CD14-positive monocyte (primary cell): ENCODE data around the gene CTU2. TPM values are rescaled to one million over a fixed set of nuclear protein-coding genes. Genes with fewer than 3 reads are reported as not detected.
"Not testable (repeated sequence)": the region's sequence is repeated elsewhere in the genome, so short reads cannot be mapped to it uniquely, and the experiment has no call there.

Experiments
- DNase-seq, 3 donors: peaks; one replicate each; pipeline ENCODE4 v3.0.0-alpha.2; 2011 to 2022
- H2AFZ ChIP-seq: 2 replicates; pipeline ENCODE4 v1.6.0; 2012; ENCODE audit warnings: mild to moderate bottlenecking, low read depth, low read length, inconsistent platforms; ENCODE audit not compliant: insufficient read depth, poor library complexity, severe bottlenecking
- H3K27ac ChIP-seq, 2 donors: 1 replicate in 1 of 2; 2 replicates in 1 of 2; pipeline ENCODE4 v1.5.1; 2012 to 2013; ENCODE audit warnings: low read length in 2 of 2, control low read depth in 1 of 2, inconsistent platforms in 1 of 2, low read depth in 1 of 2, mild to moderate bottlenecking in 1 of 2
- H3K27me3 ChIP-seq, 2 donors: one replicate each; pipeline versions ENCODE4 v1.6.0 to v1.6.1; 2011 to 2013; ENCODE audit warnings: low read length in 2 of 2; ENCODE audit not compliant: control insufficient read depth in 2 of 2, insufficient read depth in 2 of 2
- H3K36me3 ChIP-seq, 2 donors: replicated peaks in 1 of 2; 1 replicate in 1 of 2; 2 replicates in 1 of 2; pipeline versions ENCODE4 v1.5.1 to v1.6.1; 2012 to 2013; ENCODE audit warnings: low read length in 2 of 2, control low read depth in 1 of 2, inconsistent platforms in 1 of 2, mild to moderate bottlenecking in 1 of 2; ENCODE audit not compliant: insufficient read depth in 2 of 2, control insufficient read depth in 1 of 2
- H3K4me1 ChIP-seq, 2 donors: 1 replicate in 1 of 2; 2 replicates in 1 of 2; pipeline versions ENCODE4 v1.5.1 to v1.6.1; 2012 to 2013; ENCODE audit warnings: low read length in 2 of 2, control low read depth in 1 of 2, inconsistent platforms in 1 of 2, mild to moderate bottlenecking in 1 of 2, moderate library complexity in 1 of 2; ENCODE audit not compliant: insufficient read depth in 2 of 2, control insufficient read depth in 1 of 2
- H3K4me2 ChIP-seq: replicated peaks from 2 replicates; pipeline ENCODE3; 2012; ENCODE audit warnings: low read length, moderate library complexity, mild to moderate bottlenecking; ENCODE audit not compliant: poor library complexity, severe bottlenecking; ENCODE audit errors: extremely low read depth
- H3K4me3 ChIP-seq, 3 experiments: fragments of 200-600 bp in 1 of 3; sonication (generic) in 1 of 3; replicated peaks in 1 of 3; 1 replicate in 2 of 3; 2 replicates in 1 of 3; pipeline ENCODE4 v1.5.1; 2011 to 2013; ENCODE audit warnings: low read length in 3 of 3, mild to moderate bottlenecking in 3 of 3, control low read depth in 2 of 3, low read depth in 2 of 3, inconsistent platforms in 1 of 3, moderate library complexity in 1 of 3
- H3K79me2 ChIP-seq: 2 replicates; pipeline ENCODE4 v1.6.0; 2012; ENCODE audit warnings: mild to moderate bottlenecking, control low read depth, inconsistent platforms, low read length, moderate library complexity; ENCODE audit not compliant: insufficient read depth
- H3K9ac ChIP-seq: 2 replicates; pipeline ENCODE4 v1.6.0; 2017; ENCODE audit warnings: low read length, mild to moderate bottlenecking; ENCODE audit not compliant: insufficient read depth, poor library complexity, severe bottlenecking
- H3K9me3 ChIP-seq, 2 donors: replicated peaks in 1 of 2; 1 replicate in 1 of 2; 2 replicates in 1 of 2; pipeline versions ENCODE4 v1.5.1 to v1.6.1; 2012 to 2013; ENCODE audit warnings: low read length in 2 of 2, control low read depth in 1 of 2; ENCODE audit not compliant: control insufficient read depth in 1 of 2, insufficient read depth in 1 of 2
- H4K20me1 ChIP-seq: 2 replicates; pipeline ENCODE4 v1.6.0; 2012; ENCODE audit warnings: mild to moderate bottlenecking, low read length, control low read depth, moderate library complexity; ENCODE audit not compliant: insufficient read depth
- H3K27ac Mint-ChIP-seq, 7 donors: one replicate each; pipeline ENCODE4 v1.8.0; 2020; ENCODE audit warnings: mild to moderate bottlenecking in 7 of 7, mixed read lengths in 7 of 7, moderate library complexity in 6 of 7, inconsistent platforms in 2 of 7
- H3K27me3 Mint-ChIP-seq, 3 donors: one replicate each; pipeline ENCODE4 v1.8.0; 2021 to 2022; ENCODE audit warnings: low read depth in 3 of 3, mild to moderate bottlenecking in 3 of 3, mixed read lengths in 3 of 3, moderate library complexity in 3 of 3, inconsistent platforms in 1 of 3
- H3K36me3 Mint-ChIP-seq, 2 donors: one replicate each; pipeline ENCODE4 v1.8.0; 2020; ENCODE audit warnings: mixed read lengths in 2 of 2, inconsistent platforms in 1 of 2, mild to moderate bottlenecking in 1 of 2
- H3K4me1 Mint-ChIP-seq: one replicate; pipeline ENCODE4 v1.8.0; 2020; ENCODE audit warnings: mild to moderate bottlenecking, mixed read lengths
- H3K4me3 Mint-ChIP-seq, 2 donors: one replicate each; pipeline ENCODE4 v1.8.0; 2020; ENCODE audit warnings: mild to moderate bottlenecking in 2 of 2, mixed read lengths in 2 of 2, moderate library complexity in 1 of 2
- H3K9me3 Mint-ChIP-seq, 7 donors: one replicate each; pipeline ENCODE4 v1.8.0; 2020 to 2022; ENCODE audit warnings: mixed read lengths in 7 of 7, mild to moderate bottlenecking in 6 of 7, moderate library complexity in 6 of 7, inconsistent platforms in 2 of 7
- WGBS: methylation state at CpG from one replicate; pipeline ENCODE4 v1.1.5; 2013; ENCODE audit warnings: missing lambda C conversion rate; ENCODE audit not compliant: insufficient coverage; 5-methylcytosine and 5-hydroxymethylcytosine counted together
- intact Hi-C, 2 donors: fragments of 100-400 bp; cut with micrococcal nuclease; formaldehyde crosslinking; loops; one replicate each; pipeline versions ENCODE4 v1.15.0 to v1.15.1; 2023
- polyA plus RNA-seq, 3 donors: library from polyadenylated mRNA; depleted of rRNA in 1 of 3; unstranded in 2 of 3; stranded (reverse) in 1 of 3; fragments of 300-500 nt in 2 of 3; fragments of >200 nt in 1 of 3; fragmentation: Illumina TruSeq in 2 of 3; gene quantifications; 1 replicate in 2 of 3; 2 replicates in 1 of 3; pipeline ENCODE4 v1.2.3, GENCODE V29; 2012 to 2021
- TF ChIP-seq, protein P1 (sequence below): fragments of 200-600 bp; IDR thresholded peaks from one replicate; pipeline ENCODE4 v1.8.0; 2022; ENCODE audit warnings: antibody characterized with exemption, mild to moderate bottlenecking

The CTU2 gene
- polyA plus RNA-seq, 3 donors, result 5.9 to 10.3 (median 7.5) TPM

DNA sequence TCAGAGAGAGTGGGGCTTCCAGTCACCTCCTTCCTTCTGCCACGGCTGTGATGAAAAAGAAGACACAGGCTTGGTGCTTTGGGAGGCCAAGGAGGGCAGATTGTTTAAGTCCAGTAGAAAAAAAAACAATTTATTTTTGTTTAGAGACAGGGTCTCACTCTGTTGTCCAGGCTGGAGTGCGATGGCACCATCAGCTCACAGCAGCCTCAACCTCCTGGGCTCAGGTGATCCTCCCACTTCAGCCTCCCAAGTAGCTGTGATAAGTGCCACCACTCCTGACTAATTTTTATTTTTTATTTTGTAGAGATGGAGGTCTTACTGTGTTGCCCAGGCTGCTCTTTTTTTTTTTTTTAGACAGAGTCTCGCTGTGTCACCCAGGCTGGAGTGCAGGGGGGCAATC, 40.7 kb upstream of the CTU2 start:
- Mint-ChIP-seq H3K9me3 (peaks cover 0 to 2% (median 0%) of the 10 kb centered on the region in 7 donors), H3K36me3 (peaks cover 5 to 18% of the 10 kb centered on the region in 2 donors), H3K4me1 (peaks cover 19% of the 10 kb centered on the region), H3K27ac (no peak overlapping the region), H3K27me3 (peaks cover under 1 to 3% (median 2%) of the 10 kb centered on the region in 3 donors), H3K4me3 (no peak overlapping the region)
- peaks cover 6% of the 10 kb centered on the region for H3K79me2 ChIP-seq
- H2AFZ ChIP-seq, result no peak overlapping the region
- H3K36me3 ChIP-seq, result no peaks in the 10 kb centered on the region
- no peaks in the 10 kb centered on the region for H4K20me1 ChIP-seq
- no peak overlapping the region for H3K4me3 ChIP-seq
- H3K27me3 ChIP-seq, result no peaks in the 10 kb centered on the region
- peaks cover 20 to 21% of the 10 kb centered on the region in 2 donors for H3K4me1 ChIP-seq
- intact Hi-C loops, result loop anchor here (2.0 to 10.0 kb wide), 2 partner anchors 13 to 91 kb away; partner anchors contain the start of gene ZC3H18 (in 1 of the 2)
- H3K27ac ChIP-seq, result no peak overlapping the region
- no peaks in the 10 kb centered on the region for H3K9me3 ChIP-seq
- TF ChIP-seq, protein P1, sequence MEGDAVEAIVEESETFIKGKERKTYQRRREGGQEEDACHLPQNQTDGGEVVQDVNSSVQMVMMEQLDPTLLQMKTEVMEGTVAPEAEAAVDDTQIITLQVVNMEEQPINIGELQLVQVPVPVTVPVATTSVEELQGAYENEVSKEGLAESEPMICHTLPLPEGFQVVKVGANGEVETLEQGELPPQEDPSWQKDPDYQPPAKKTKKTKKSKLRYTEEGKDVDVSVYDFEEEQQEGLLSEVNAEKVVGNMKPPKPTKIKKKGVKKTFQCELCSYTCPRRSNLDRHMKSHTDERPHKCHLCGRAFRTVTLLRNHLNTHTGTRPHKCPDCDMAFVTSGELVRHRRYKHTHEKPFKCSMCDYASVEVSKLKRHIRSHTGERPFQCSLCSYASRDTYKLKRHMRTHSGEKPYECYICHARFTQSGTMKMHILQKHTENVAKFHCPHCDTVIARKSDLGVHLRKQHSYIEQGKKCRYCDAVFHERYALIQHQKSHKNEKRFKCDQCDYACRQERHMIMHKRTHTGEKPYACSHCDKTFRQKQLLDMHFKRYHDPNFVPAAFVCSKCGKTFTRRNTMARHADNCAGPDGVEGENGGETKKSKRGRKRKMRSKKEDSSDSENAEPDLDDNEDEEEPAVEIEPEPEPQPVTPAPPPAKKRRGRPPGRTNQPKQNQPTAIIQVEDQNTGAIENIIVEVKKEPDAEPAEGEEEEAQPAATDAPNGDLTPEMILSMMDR, result no peak
- H3K9ac ChIP-seq, result no peak overlapping the region
- 100% methylated on average over 1 of the region's 3 CpGs for WGBS
- no peak overlapping the region for H3K4me2 ChIP-seq
- DNase-seq, result no peak

DNA sequence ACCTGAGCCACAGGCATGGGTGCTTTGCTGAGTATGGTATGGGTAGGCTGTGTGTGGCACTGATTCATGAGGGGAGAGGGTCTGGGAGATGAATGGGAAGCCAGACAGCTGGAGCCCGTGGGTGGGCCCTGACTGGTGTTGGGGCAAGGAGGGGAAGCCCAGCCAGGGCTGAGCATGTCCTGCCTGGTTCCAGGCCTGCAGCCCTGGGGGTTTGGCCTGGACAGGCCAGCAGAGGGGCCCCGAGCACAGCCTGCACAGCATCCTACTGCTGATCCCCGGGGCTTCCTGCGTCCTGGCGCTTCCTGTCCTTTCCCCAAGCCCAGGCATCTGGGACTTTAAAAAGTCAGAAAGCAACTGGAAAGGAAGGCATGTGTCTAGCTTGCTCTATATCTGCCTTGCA, 38.8 kb upstream of the CTU2 start:
- intact Hi-C loops, result loop anchor here in 1 of 2 donors (10.0 kb wide), 1 partner anchor 93 kb away; the partner anchor contains the start of gene ZC3H18
- Histone ChIP-seq H3K27ac (no peak overlapping the region), H3K79me2 (peaks cover 2% of the 10 kb centered on the region), H3K9ac (no peak overlapping the region), H3K4me3 (no peak overlapping the region), H3K27me3 (no peaks in the 10 kb centered on the region), H2AFZ (no peak overlapping the region), H3K4me1 (peaks cover 11 to 14% of the 10 kb centered on the region in 2 donors), H4K20me1 (no peaks in the 10 kb centered on the region), H3K9me3 (no peaks in the 10 kb centered on the region), H3K4me2 (no peak overlapping the region), H3K36me3 (no peaks in the 10 kb centered on the region)
- Mint-ChIP-seq H3K9me3 (peaks cover 0 to 2% (median 0%) of the 10 kb centered on the region in 7 donors), H3K4me1 (peaks cover 6% of the 10 kb centered on the region), H3K27me3 (peaks cover 0 to 5% (median 2%) of the 10 kb centered on the region in 3 donors), H3K4me3 (no peak overlapping the region), H3K27ac (peak overlapping the region in 1 of 7 donors; percentile 38), H3K36me3 (peaks cover 5 to 18% of the 10 kb centered on the region in 2 donors)
- no peak for DNase-seq
- 92% methylated on average over 2 of the region's 5 CpGs for WGBS
- TF ChIP-seq, protein P1, result no peak

DNA sequence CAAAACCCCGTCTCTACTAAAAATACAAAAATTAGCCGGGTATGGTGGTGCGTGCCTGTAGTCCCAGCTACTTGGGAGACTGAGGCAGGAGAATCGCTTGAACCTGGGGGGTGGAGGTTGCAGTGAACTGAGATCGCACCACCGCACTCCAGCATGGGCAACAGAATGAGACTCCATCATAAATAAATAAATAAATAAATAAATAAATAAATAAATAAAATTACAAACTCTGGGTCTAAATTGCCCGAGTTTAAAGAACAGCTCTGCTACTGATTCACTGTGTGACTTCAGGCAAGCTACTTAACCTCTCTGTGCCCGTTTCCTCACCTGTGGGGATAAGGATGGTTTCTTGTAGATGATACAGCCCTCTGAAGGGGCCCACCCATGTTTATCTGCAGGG, 36.8 kb upstream of the CTU2 start:
- intact Hi-C loops, result loop anchor here in 1 of 2 donors (10.0 kb wide), 1 partner anchor 95 kb away; the partner anchor contains the start of gene ZC3H18
- not testable (repeated sequence) for H3K27me3 ChIP-seq, H3K27me3 Mint-ChIP-seq, H3K9me3 Mint-ChIP-seq, H3K4me2 ChIP-seq, DNase-seq, H3K9ac ChIP-seq, H3K4me1 ChIP-seq, H3K79me2 ChIP-seq, H2AFZ ChIP-seq, H3K4me3 Mint-ChIP-seq, H3K4me1 Mint-ChIP-seq, H3K36me3 ChIP-seq, H3K4me3 ChIP-seq, H3K27ac ChIP-seq, H3K9me3 ChIP-seq, H4K20me1 ChIP-seq
- Mint-ChIP-seq H3K27ac (peak overlapping the region in 1 of 7 donors; percentile 18), H3K36me3 (peaks cover 9 to 24% of the 10 kb centered on the region in 2 donors)
- WGBS, result no CpG with 5 or more reads among the region's 8 CpGs
